DMS53 (cell line): Measurements from ENCODE around the gene CD226.
"Not testable (repeated sequence)": the region's sequence is repeated elsewhere in the genome, so short reads cannot be mapped to it uniquely, and the experiment has no call there.

ENCODE experiments used
- DNase-seq: peaks from one replicate; lab custom pipeline; 2025; lab: John Stamatoyannopoulos, UW

The CD226 gene

GRCh38 chr18:69956665-69957620 lies 9.3 kb upstream of the CD226 start:
- no peak for DNase-seq

- no peak for DNase-seq
Measured at GRCh38 chr18:69956057-69956456, 8.4 kb upstream of the CD226 start.

- no peak for DNase-seq
Measured at GRCh38 chr18:69954719-69955480, 7.2 kb upstream of the CD226 start.

GRCh38 chr18:69953191-69953590 lies 5.5 kb upstream of the CD226 start:
- DNase-seq = no peak

- DNase-seq = no peak
Measured at GRCh38 chr18:69951182-69951581, 3.5 kb upstream of the CD226 start.

GRCh38 chr18:69949538-69949936 lies 1.9 kb upstream of the CD226 start:
- DNase-seq = no peak

GRCh38 chr18:69948919-69949537 lies 1.4 kb upstream of the CD226 start:
- no peak for DNase-seq

- DNase-seq = no peak
Measured at GRCh38 chr18:69948256-69948655, 583 bp upstream of the CD226 start.

GRCh38 chr18:69946608-69947155 lies 991 bp downstream of the CD226 start:
- DNase-seq = no peak

GRCh38 chr18:69945220-69946114 lies 2.2 kb downstream of the CD226 start:
- no peak for DNase-seq

- DNase-seq = no peak
Measured at GRCh38 chr18:69944436-69944835, 3.2 kb downstream of the CD226 start.

GRCh38 chr18:69943021-69943420 lies 4.7 kb downstream of the CD226 start:
- no peak for DNase-seq

GRCh38 chr18:69941183-69941582 lies 6.5 kb downstream of the CD226 start:
- no peak for DNase-seq

GRCh38 chr18:69939812-69940211 lies 7.9 kb downstream of the CD226 start:
- not testable (repeated sequence) for DNase-seq

- DNase-seq = no peak
Measured at GRCh38 chr18:69936191-69936558, 11.5 kb downstream of the CD226 start.

- DNase-seq = no peak
Measured at GRCh38 chr18:69935319-69936190, 12.1 kb downstream of the CD226 start.

GRCh38 chr18:69934601-69935265 lies 12.9 kb downstream of the CD226 start:
- DNase-seq = no peak

GRCh38 chr18:69929041-69929774 lies 18.5 kb downstream of the CD226 start:
- no peak for DNase-seq

GRCh38 chr18:69916412-69916811 lies 31.3 kb downstream of the CD226 start:
- peak; percentile 50 for DNase-seq
